HG03039 (cell line): ENCODE data around the gene BDKRB1.

Source experiments
- ATAC-seq: cut with Tn5 transposase; IDR thresholded peaks from one replicate; pipeline ENCODE4 v1.9.1; 2021; ENCODE audit warnings: mild to moderate bottlenecking, moderate library complexity; ENCODE audit not compliant: unreplicated experiment

The BDKRB1 gene

DNA sequence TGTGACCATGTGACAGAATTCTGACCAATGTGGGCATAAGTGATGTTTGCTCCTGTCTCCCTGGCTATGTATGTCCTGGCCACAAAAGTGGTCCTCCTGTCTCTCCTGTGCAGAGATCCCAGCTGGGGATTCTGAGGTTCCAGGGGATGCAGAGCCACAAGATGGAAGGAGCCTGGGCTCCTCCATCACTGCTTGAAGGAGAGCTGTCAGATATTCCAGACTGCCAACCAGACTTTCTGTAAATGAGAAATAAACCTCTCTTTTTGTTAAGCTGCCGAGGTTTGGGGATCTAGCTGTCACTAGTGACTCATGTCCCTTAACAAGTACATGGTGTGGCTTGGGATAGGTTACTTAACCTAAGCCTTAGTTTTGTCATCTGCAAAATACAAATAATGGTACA is 21.9 kb downstream of the BDKRB1 start:
- ATAC-seq = no peak

DNA sequence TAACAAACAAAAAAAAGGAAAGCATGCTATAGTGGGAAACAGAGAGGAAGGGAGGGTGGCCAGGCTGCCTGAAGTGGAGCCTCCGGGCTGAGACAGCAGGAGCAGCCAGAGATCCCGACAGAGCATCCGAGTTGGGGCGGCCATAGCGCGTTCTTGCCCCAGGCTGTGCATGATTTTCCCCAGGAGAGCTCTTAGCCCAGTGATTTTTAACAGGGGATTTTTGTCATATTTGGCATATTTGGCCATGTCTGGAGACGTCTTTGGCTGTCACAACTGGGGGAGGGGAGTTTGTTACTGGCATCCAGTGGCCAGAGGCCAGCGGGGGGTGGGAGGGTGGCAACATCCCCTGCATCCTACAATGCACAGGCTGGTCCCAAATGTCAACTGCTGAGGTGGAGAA is 23.6 kb downstream of the BDKRB1 start:
- ATAC-seq = no peak

DNA sequence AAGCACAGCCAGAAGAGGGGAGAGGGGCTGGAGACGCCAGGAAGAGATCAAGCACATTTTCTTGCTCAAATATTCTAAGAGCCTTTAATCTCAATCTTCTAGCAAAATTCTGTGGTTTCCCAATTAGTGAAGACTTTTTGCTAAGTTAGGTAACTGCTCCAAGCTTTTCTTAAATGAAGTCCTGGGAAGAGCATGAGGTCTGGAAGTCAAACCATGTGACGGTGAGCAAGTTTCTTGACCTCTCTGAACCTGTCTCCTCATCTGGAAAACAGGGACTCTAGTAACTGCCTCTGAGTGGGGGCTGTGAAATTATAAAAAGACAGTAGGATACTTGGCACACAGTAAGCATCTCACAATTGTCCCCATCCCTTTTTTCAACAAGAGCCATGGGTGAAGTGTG is 24.1 kb downstream of the BDKRB1 start:
- no peak for ATAC-seq

DNA sequence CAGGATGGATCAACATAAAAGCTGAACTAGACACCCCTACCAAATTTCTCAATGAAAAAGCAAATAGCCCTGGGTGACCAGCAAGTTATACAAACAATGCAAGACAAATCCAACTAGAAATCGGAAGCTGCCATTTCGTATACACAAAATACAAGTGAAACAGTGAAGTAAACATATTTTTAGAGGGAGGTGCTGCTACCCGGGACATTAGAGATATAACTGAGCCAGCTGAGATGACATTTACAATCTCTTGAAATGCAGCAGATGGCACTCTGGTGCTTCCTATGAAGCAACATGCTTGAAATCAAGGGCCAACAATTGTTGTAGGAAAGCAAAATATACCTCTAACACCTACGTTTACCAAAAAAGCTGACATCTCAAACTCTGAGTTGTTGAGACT is 25.5 kb downstream of the BDKRB1 start:
- ATAC-seq = no peak

DNA sequence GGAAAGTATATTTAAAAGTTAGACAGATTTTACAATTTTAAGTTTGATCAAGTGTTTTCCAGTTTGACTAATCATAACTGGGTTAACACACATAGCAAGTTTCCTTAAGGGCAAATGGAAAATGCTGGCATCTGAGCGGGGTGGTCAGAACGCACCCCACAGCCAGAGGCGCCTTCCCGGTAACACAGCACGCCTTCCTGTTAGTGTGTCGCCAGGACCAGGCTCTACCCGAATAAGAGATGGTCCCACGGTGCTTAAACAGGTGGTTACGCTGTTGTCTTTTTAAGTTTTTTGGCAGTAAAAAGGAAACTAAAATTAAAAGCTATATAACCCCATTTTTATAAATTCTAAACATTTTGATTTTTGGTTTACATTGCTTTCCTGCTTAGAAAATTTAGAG is 28.0 kb downstream of the BDKRB1 start:
- no peak for ATAC-seq

DNA sequence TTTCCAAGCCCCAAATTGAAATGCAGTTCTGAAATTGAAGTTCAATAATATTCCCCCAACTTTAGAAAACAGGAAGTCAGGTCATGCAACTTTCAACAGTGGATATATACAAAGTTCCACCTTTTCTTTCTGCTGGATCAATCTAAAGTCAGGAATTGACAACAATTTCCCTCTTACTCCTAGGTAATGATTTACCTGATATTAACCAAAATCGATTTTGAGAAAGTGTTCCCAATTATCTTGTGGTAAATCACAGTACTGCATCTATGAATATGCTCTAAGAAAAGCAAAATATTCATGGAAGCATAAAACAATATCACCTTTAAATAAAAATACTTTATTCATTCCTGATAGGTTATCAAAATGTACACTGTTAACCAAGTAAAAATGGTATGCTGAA is 28.4 kb downstream of the BDKRB1 start:
- ATAC-seq = no peak

DNA sequence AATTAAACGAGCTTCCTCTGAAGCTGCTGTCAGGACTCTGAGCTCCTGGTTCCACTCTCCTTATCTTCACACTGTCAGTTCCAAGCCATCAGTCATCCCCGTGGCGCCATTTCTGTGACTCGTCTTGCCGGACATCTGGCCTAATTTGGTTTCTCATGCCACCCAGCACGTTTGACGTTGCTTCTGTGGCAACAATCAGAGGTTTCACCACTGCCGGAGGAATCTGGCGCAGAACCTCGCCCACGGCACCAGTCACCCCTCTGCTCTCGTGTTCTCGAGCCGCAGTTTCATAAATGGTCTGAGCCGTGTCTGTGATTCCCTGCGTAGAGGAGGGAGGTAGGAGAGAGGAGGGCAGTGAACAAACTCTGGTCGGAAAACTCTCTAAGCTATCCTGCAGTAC is 29.7 kb downstream of the BDKRB1 start:
- ATAC-seq = no peak

DNA sequence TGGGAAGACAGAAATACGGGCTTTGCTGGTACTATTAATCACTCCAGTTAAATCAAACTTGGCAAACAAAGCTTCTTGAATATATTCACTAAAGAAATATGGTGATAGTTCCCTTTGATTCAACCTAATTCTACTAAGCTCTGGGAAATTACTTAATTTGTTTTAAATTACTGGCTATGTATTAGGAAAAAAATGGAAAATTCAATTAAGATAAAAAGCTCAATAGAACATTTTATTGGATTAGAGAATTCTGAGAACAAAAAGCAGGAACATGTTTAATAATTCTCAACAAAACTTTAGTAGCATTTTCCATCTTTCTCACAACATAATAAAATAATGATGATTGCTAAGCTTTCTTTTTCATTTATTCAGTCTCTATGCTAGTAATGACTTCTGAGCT is 30.2 kb downstream of the BDKRB1 start:
- ATAC-seq = no peak

DNA sequence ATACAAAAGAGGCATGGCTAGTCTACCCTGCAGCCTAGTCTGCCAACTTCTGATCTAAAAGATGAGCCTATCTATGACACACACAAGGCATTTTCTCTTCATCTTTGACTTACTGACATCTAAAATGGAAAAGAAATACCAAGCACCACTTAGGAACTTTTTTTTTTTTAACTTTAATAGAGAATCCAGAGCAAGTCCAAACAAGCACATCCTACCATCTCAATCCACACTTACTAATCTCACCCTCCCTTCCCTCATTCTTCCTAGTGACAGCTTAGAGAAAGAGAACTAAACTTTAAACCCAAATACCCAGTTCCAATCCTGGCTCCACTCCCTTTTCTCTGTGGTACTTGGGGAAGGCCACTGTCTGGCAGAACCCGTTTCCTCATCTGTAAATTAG is 31.8 kb downstream of the BDKRB1 start:
- ATAC-seq = no peak

DNA sequence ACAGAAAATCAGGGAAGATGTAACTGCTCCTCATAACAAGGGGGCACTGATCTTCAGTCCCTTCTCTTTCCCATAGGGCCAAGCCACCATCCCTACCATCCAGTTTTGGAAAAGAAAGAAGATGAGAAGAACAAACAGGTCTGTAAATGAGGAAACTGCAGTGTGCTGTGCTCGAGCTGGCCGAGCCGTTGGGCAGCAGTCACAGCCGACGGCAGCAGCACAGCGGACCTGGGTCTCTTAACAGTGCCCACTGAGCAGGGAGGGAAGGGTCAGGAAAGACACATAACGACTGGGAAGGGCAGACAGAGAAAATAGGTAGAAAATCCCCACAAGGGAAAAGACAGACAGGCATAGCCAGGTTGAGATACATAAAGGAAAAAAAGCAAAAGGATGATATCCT is 38.2 kb downstream of the BDKRB1 start:
- no peak for ATAC-seq

DNA sequence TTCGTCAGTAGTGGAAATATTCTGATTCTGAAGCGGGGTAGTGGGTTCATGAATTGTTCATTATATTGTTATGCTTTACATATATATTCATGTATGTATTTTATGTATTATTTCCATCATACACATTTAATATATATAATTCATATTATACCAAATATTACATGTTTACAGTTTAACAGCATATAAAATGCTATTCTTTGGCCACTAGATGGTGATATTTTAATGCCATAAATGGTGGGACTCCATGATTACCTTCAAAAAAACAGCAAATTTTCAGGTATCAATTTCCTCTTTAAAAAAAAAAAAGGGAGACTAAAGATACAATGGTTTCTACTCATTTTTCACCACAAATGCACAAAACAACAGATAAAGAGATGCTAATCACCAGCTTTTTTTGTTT is 41.0 kb downstream of the BDKRB1 start:
- no peak for ATAC-seq

DNA sequence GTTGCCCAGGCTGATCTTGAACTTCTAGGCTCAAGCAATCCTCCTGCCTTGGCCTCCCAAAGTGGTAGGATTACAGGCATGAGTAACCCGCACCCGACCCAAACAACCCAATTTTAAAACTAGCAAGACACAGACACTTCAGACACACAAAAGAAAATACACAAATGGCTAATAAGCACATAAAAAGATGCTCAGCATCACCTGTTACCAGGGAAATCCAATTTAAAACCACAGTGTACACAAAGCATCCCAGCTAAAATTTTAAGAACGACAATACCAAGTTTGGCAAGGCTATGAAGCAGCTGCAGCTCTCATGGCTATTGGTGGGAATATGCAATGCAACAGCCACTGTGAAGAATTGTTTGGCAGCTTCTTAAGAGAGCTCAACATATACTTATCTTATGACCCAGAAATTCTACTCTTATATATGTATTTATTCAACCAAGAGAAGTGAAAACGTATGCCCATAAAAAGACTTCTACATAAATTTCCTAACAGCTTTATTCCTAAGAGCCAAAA is 42.0 kb downstream of the BDKRB1 start:
- ATAC-seq = no peak

DNA sequence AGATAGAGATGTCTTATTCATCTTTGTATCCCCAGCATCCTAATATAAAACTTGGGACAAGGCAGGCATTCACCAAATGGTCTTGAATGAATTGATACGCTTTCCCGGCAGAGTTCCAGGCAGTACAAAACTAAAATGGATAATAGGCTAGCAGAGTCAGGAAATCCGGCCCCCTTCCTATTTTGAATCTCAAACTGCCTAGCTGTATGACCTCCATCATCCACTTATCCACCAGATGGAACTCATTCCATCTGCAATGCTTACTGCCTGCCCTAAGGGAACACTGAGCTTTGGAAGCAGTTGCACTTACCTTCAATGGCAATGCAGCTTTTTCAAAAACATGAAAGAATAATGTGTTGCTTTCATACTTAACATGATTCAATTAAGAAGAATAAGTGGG is 43.4 kb downstream of the BDKRB1 start:
- ATAC-seq = no peak

DNA sequence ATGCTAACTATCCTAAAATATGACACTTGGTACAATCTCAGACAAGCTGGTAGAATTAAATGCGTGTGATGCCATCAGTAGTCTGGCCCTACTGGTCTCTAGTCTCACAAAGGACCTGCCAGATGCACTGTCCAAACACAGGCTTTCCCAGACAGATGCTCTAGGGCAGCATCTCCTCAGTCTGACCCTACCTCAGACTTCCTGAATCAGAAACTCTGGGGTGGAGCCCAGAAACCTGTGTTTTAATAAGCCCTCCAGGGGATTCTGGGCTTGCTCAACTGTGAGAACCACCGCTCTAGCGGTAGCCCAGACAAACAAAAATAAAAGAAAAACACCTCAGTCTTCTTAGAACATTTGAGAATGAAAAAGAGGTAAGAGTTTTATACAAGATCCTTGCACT is 48.0 kb downstream of the BDKRB1 start:
- no peak for ATAC-seq

DNA sequence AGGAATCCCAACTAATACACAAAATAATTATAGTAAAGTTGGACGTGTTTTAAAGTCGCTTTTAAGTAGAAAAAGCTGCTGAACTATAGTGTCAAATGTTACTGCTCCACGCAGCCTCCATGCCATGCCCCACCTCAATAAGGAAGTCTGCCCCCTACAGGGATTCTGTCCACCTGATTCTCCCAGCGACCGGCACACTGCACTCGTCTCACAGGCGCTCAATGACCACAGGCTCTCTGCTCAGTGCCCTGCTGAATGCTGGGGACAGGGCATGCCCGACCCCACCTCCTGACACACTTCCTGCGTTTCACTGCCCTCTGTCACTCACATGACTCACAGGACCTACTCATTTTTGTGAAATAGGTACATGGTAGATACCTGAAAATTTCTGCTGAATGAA is 48.9 kb downstream of the BDKRB1 start:
- ATAC-seq = no peak

DNA sequence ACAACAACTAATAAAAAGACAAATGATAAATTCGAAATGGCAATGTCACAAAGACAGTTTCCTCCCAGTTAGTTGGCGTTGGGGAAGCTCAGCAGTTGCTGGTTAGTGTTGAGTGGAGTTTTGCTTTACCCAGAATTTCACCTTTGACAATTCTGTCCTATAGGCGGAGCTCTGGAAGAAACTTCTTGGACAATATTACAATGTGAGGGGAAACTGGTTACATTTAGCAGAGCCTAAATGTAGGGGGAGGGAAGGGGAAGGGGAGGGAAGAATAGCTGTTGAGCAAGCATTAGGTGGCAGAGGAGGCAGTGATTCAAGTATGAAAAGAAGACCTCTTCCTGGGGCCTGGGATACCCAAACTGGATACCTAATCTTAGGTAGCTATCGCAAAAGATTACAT is 51.4 kb downstream of the BDKRB1 start:
- ATAC-seq = no peak

DNA sequence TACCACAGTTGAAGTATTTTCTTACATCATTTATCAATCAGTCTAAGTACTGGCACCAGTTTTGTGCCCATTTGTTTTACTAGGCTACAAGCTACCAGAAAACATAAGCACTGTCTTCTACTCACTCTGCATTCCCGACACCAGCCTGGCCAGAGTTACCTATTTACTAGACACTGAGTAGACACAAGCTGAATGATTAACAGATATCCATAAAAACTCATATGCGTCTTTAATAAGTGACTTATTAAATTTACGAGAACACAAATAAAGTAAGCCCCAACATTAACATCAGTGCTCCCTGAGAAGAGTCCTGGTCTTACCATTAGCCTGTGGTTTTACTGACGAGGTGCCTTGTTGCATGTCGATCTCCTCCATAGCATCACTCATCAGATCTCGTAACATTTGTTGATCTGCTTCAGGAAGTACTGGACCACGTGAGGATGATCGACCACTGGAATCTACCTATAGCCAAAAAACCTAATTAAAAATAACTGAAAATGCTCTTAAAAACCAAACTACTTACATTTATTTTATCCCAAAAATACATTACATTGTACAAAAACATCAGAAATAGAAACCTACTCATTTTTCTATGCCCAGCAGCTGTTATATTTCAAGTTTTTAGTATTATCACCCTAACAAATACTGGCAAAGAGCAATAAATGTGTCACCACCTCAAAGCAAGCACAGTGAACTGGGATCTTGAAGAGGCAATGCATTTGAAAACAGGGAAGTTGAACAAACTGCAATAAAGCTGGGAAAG is 53.3 kb downstream of the BDKRB1 start:
- no peak for ATAC-seq

DNA sequence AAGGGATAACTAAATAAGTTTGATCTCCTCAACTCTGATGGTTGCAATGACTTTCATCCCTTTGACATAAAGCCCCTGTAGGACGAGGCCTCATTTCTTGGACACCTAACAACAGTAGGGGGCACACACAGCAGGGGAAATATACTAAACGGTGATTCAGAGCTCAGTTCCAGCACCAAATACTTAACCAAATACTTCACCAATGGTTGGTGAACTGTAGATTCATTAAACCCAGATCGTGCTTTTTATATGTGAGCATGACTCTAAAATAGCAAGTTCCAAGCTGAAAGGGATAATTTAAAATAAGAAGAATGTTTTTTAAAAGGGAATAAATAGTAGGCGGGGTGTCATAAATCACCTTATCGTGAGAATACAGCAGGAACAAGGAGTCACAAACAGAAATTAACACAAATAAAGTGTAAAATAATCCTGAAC is 53.9 kb downstream of the BDKRB1 start:
- no peak for ATAC-seq

DNA sequence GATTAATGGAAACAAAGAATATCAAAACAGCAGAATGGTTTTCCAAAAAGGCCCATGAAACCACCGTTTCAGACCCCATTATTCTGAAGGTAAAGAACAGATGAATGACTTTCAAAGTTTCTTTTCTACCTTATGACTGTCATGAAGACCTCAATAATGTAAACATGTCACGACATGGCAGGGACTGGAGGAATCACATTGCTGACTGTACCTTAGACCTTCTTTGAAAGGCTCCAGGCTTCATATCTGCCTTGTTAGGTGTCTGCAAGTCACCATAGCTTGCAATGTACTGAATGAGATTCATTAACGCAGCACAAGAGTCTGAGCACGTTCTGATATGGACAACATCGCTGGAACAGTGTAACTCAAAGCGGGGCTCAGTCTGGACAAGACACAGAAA is 54.9 kb downstream of the BDKRB1 start:
- no peak for ATAC-seq
